Measurements from ENCODE around the gene RBMS3.

RBMS3 gene

GRCh38 chr3:29850641-29851040, 569.8 kb downstream of the RBMS3 start:
- no peak for DNase-seq

DNA sequence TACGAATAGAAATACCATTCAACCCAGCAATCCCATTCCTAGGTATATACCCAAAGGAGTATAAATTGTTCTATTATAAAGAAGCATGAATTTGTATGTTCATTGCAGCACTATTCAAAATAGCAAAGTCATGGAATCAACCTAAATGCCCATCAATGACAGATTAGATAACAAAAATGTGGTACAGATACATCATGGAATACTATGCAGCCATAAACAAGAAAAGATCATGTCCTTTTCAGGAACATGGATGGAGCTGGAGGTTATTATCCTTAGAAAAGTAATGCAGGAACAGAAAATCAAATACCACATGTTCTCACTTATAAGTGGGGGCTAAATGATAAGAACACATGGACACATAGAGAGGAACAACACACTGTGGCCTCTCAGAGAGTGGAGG, 571.9 kb downstream of the RBMS3 start:
- DNase-seq: no peak

- no peak for DNase-seq
Observed at GRCh38 chr3:29853841-29854397, 573.0 kb downstream of the RBMS3 start.

DNA sequence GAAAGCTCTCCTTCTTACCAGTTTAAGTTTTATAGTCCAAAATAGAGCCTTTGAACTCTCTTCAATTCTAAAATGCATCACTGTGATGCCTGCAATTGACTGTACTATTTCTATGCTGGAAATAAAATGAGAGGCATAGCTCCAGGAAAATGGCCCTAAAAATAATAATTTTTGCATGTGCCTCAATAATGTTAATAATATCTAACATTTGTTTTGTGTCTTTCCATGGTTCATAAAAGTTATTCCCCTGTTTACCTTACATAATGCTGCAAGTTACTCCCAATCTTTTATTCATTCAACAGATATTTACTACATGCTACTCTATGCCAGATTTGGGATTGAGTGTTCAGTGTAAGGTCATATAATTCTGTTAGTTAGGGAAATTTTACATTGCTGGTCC, 574.0 kb downstream of the RBMS3 start:
- no peak for DNase-seq

DNA sequence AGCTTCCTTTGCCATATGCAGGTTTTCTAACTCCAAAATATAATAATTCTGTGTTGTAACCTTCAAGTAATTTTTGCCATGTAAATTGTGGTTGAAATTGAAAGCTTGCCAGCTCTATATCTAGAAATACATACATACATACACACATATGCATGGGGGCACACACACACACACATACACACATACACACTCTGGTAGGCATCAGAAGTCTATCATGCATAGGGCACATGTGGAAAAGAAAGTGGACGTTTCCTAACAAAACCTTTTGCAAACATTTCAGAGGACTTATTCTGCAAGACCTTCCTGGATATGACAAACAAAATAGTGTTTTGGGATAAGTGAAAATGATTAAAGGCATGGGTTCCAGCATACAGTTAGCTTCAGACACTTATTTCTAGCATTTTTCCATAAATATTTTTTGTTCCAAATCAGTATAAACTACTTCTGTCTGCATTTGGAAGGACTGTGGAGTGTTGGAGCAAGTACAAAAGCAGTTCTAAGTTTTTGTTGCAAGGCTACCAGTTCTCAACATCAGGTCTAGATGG, 578.9 kb downstream of the RBMS3 start:
- no peak for DNase-seq

DNA sequence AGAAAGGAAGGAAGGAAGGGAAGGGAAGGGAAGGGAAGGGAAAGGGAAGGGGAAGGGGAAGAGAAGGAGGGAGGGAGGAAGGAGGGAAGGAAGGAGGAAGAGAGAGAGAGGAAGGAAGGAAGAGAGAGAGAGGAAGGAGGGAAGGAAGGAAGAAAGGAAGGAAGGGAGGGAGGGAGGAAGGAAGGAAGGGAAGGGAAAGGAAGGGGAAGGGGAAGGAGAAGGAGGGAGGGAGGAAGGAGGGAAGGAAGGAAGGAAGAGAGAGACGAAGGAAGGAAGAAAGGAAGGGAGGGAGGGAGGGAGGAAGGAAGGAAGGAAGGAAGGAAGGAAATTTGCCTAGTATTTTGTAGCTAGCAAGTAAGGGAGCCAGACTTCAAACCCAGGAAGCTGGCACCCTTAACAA, 583.9 kb downstream of the RBMS3 start:
- no peak for DNase-seq

DNA sequence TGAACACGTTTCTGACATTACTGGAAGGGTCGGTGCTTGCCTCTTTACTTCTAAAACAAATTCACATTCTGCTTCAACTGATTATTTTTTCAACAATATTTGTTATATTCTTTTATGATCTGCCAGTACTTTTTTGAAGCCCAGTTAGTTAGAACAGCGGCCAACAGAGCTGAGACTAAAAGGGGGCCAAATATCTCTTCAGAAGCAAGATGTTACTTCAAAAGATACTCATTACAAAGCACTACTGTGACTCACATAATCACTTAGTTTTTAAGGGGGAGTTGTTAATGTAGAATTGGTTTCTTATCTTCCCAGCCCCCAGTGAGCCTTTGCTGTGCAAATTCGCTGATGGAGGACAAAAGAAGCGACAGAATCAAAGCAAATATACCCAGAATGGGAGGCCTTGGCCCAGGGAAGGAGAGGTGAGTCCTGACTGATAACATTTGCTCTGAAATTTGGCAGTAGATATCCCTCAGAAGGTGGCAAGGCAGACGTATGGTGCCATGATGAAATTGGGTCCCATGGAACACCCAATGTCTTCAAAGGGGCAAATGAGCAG, 587.8 kb downstream of the RBMS3 start:
- no peak for DNase-seq

GRCh38 chr3:29870136-29870535, 589.3 kb downstream of the RBMS3 start:
- no peak for DNase-seq

GRCh38 chr3:29871087-29871486, 590.2 kb downstream of the RBMS3 start:
- no peak for DNase-seq

DNA sequence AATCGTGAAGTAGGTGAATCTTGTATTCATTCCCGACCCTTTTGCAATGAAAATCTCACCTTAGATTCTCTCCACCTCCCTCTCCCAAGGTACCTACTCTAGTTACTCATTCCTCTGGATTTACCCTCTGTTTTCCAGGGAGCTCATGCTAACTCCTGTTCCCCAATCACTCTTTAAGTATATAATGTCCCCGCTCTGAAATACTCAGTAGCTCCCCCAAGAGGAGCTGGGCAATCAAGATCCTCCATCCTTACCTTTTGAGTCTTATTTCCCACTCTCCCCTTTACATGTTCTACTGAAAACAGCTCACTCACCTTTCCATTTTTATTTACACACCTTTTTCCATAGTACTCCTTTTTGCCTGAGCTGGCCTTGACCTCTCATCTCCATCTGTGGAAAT, 599.9 kb downstream of the RBMS3 start:
- no peak for DNase-seq

- no peak for DNase-seq
Observed at GRCh38 chr3:29887451-29887850, 606.6 kb downstream of the RBMS3 start.

GRCh38 chr3:29889215-29889614, 608.3 kb downstream of the RBMS3 start:
- no peak for DNase-seq

DNA sequence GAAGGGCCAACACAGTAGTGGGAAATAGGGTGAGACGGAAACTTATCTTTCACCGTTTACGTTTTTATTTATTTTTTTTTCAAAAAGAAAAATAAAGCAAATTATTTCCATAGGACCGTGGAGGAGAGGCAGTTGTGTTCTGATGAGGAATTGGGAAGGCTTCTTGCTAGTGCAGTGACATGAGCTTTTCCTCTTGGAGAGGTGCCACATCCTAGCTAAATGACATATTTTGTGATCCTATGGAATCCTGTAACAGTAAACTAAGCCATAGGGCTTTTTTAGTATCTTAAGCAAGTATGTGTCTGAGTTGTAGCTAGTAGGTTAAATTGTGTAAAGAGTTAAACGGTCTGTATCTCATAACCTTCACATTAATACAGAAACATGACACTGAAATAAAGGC, 609.9 kb downstream of the RBMS3 start:
- DNase-seq: no peak

DNA sequence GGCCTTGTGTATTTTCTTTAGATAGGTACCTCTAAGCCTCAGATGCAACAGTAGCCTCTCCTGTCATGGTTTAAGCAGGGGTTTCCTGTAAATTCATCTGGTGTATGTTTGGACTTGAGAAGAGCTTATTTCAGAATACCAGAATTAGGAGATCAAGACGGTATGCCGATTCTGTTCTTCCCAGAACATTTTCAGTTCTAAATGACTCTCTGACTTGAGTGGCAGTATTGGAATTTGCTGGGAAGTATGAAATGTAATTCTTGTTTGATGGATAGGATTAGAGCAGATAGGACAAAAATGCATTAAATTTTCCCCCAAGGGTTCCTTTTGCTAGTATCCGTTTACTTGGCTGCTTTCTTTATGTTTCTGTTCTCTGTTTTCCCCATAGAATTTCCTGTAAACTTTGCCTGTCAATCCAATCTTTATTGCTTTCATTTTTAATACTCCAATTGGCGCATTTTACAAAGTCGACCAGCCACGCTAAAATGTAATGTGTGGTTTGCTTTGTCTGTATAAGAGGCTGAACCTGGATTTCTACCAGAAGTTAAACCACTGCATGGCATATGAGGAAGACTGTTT, 612.2 kb downstream of the RBMS3 start:
- no peak for DNase-seq

DNA sequence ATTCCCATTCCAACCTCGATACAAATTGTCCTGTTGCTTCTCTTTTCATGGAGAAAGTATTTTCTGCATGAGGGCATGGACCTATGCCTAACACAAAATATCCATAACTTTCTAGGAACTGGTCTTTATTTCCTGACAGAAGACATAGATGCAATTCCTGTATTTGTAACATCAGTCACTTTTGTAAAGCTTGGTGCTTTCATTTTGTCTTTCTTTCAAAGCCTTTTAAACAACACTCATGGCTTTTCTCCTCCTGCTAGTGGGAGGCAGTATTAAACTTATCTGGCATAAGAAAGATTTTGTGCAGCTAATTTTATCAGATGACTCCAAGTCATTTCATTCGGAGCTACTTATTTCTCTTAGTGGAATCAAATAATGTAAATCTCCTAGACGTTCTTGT, 616.0 kb downstream of the RBMS3 start:
- no peak for DNase-seq

DNA sequence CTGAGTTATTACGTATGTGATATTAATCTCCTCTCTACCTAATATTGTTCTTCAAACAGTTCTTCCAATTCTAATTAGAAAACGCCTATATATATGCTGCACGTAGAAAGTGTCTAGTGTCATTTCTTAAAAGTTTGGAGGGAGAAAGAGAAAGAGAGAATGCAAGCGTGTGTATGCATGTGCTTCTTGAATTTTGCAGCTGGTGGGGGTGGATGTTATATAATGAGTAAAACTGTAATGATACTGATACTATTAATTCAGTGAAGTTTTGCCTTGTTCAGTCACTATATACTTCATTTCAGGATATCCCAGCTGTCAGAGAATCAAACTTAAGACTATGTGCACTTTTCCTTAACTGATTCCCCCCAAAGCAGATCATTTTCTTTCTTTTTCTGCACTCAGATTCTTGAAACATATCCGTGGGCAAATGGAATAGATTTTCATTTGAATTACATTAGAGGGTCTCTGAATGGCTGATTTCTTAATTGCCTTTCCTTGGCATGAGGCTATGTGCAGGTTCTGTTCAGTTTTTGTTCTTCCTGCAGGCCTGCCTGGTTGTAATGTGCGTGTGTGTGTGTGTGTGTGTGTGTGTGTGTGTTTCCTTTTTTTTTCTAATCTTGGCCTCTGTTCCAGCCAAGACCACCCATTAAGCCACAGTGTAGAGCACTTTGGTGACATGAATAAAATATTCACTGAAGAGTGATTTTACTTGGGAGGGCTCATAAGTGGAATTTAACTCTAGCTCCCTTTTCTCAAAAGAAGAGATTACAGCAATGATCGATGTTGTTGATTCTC, 617.5 kb downstream of the RBMS3 start:
- no peak for DNase-seq

- no peak for DNase-seq
Observed at GRCh38 chr3:29899021-29899420, 618.1 kb downstream of the RBMS3 start.

DNA sequence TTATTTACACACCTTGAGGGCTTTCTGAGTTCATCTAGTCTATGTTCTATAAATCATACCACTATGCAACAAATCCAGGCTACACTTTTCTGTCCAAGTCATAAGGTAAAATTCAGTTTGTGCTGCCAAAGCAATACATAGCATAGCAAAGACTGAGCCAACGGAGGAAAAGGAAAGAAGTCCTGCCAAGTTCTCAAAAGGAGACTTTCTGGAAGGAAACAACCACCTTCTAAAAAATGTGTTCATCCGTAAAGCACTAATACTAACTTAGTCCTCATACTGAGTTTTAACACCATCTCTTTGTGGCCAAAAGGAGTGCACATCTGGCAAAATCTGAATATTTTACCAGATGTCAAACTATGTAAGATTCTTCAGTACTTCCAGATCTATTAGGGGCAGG, 620.2 kb downstream of the RBMS3 start:
- no peak for DNase-seq

- DNase-seq: no peak
Observed at GRCh38 chr3:29903600-29903999, 622.7 kb downstream of the RBMS3 start.

GRCh38 chr3:29906906-29907305, 626.0 kb downstream of the RBMS3 start:
- DNase-seq: no peak

GRCh38 chr3:29912600-29913288, 631.9 kb downstream of the RBMS3 start:
- DNase-seq: no peak

- DNase-seq: no peak
Observed at GRCh38 chr3:29914861-29915524, 634.1 kb downstream of the RBMS3 start.

GRCh38 chr3:29919571-29919970, 638.7 kb downstream of the RBMS3 start:
- DNase-seq: no peak
